Lower leg skin (tissue), 3 donors: Measurements from ENCODE around the gene IGFBP1.

Experiments used
- CTCF ChIP-seq, 3 donors: fragments of 450-650 bp; IDR thresholded peaks; one replicate each; pipeline ENCODE4 v1.5.1; 2016; ENCODE audit warnings: antibody characterized with exemption in 3 of 3, mild to moderate bottlenecking in 3 of 3, moderate library complexity in 2 of 3
- POLR2A ChIP-seq, 2 donors: fragments of 450-650 bp; IDR thresholded peaks; one replicate each; pipeline ENCODE4 v1.6.1; 2016 to 2017; ENCODE audit warnings: antibody characterized with exemption in 2 of 2, mild to moderate bottlenecking in 1 of 2, moderate library complexity in 1 of 2

DNA sequence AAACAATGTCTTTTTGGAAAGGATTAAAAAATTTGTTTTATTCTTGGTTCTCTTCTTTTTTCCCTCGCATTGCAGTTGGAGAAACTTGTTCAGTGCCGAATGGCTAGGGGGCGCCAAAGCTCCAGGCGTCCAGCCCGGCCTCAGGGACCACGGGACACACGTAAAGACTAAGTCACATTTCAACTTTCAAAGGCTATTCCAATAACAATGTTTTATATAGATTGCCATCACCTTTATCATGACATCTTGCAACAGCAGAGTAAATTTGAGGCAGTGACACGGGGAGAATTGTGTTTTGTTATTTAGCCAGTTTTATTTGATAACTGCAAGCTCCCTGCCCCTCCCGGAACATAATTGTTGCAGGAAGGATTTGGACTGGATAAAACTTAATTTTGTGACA is 35.0 kb downstream of the IGFBP1 start:
- no peak for TF ChIP-seq CTCF (IDR thresholded peaks at IDR 0.05)
- no peak for TF ChIP-seq POLR2A (IDR thresholded peaks at IDR 0.05)
